ENCODE results near the gene MRTO4.

- TF ChIP-seq CTCF (IDR thresholded peaks at IDR 0.05) (no peak), POLR2A (IDR thresholded peaks at IDR 0.05) (no peak)
Measured at GRCh38 chr1:19205845-19206244, 45.8 kb upstream of the MRTO4 start.
